Stomach (tissue), 9 donors: ENCODE measurements around the gene SOWAHA. TPM values are rescaled to one million over a fixed set of nuclear protein-coding genes. Genes with fewer than 3 reads are reported as not detected.

ENCODE experiments used
- DNase-seq, 2 donors: peaks; one replicate each; pipeline versions ENCODE4 v3.0.0 to v3.0.0-alpha.2; 2013 to 2019
- H3K27ac ChIP-seq, 5 donors: fragments of 200-600 bp in 4 of 5; sonication (generic) in 4 of 5; one replicate each; pipeline ENCODE4 v1.5.1; 2013 to 2019; ENCODE audit warnings: mild to moderate bottlenecking in 1 of 5, moderate library complexity in 1 of 5
- H3K27me3 ChIP-seq, 3 donors: fragments of 200-600 bp; sonication (generic); one replicate each; pipeline ENCODE4 v1.5.1; 2017 to 2019; ENCODE audit warnings: mixed run types in 1 of 3
- H3K36me3 ChIP-seq, 4 donors: fragments of 200-600 bp; sonication (generic); 1 replicate in 3 of 4; 2 replicates in 1 of 4; pipeline ENCODE4 v1.5.1; 2016 to 2019
- H3K4me1 ChIP-seq, 4 donors: fragments of 200-600 bp; sonication (generic); one replicate each; pipeline ENCODE4 v1.5.1; 2016 to 2019
- H3K4me3 ChIP-seq, 4 donors: fragments of 200-600 bp; sonication (generic) in 3 of 4; one replicate each; pipeline ENCODE4 v1.5.1; 2016 to 2019; ENCODE audit warnings: mild to moderate bottlenecking in 1 of 4
- H3K9me3 ChIP-seq, 4 donors: fragments of 200-600 bp; sonication (generic); one replicate each; pipeline ENCODE4 v1.5.1; 2016 to 2019
- EP300 ChIP-seq: sonication (generic); formaldehyde crosslinking; IDR thresholded peaks from one replicate; pipeline ENCODE4 v1.6.1; 2017; ENCODE audit warnings: antibody characterized with exemption
- POLR2A ChIP-seq, 4 donors: fragments of 450-650 bp; IDR thresholded peaks; one replicate each; pipeline ENCODE4 v1.6.1; 2016; ENCODE audit warnings: antibody characterized with exemption in 4 of 4, control low read depth in 2 of 4, mild to moderate bottlenecking in 1 of 4, moderate library complexity in 1 of 4
- POLR2AphosphoS5 ChIP-seq, 3 donors: sonication (generic); formaldehyde crosslinking; IDR thresholded peaks; one replicate each; pipeline ENCODE4 v1.6.1; 2016; ENCODE audit warnings: antibody characterized with exemption in 3 of 3
- WGBS, 5 donors: extraction: QIAGEN DNeasy Blood & Tissue Kit in 3 of 5; methylation state at CpG; one replicate each; pipeline versions ENCODE4 v1.1.5 to v1.1.7; 2013 to 2018; 5-methylcytosine and 5-hydroxymethylcytosine counted together
- intact Hi-C: fragments of 100-400 bp; cut with DNase I; formaldehyde crosslinking; loops from one replicate; pipeline ENCODE4 v1.15.1; 2023; ENCODE audit warnings: low total_unique reads
- polyA plus RNA-seq, 3 donors: library from polyadenylated mRNA; stranded (reverse); fragments of 200-250 nt; gene quantifications; one replicate each; pipeline ENCODE4 v1.2.3, GENCODE V29; 2013
- small RNA-seq, 4 donors: library from RNA; depleted of rRNA; stranded (forward); fragments of <200 nt; gene quantifications; one replicate each; pipeline ENCODE3, GENCODE V24; 2016
- total RNA-seq, 5 donors: library from RNA; depleted of rRNA; stranded (reverse); fragments of >200 nt; gene quantifications; one replicate each; pipeline versions ENCODE4 v1.1.0 to v1.2.3, GENCODE V29; 2014 to 2016
- TF ChIP-seq, protein P1 (sequence below), 7 experiments: fragments of 450-650 bp in 4 of 7; fragments of 200-600 bp in 3 of 7; sonication (generic) in 3 of 7; IDR thresholded peaks; one replicate each; pipeline ENCODE4 v1.5.1; 2016 to 2019; ENCODE audit warnings: antibody characterized with exemption in 7 of 7, control low read depth in 2 of 7, mild to moderate bottlenecking in 1 of 7
- donor health status: healthy with polysubstance abuse.
- donor health status: Bipolar disorder and iron deficiency.
- donor health status: healthy.

Gene SOWAHA
- total and polyA plus RNA-seq, 8 donors: 2.4 to 91.8 (median 6.8) TPM; not detected in 1

DNA sequence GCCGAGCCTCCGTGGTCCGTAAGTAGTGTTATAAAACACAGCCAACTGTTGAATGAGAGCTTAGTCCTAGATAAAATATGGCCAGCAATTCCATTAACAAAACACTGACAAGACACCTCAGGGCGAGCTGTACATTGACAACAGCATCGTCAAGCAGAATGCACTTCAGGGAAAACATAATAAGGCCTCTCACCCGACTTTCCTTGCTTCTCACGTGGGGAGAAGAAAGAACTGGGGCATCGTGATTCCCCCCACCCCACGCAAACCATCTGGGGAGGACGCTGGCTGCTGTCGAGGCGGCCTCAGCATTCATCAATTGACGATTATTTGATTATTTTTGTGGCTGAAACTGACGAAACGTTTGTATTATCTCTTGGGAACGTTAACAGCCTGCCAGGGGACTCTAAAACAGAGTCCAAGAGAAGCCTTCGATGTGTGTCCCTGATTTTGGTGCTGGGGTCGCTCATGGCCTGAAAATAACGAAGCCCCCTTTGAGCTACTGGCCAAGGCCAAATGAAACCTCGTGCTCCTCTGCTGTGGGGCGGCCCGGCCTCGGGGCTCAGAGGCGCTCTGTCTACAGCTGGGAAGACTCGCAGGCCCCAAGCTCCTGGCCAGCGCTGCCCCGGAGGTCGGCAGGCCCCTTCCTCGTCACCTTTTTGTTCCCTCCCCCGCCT, 52.7 kb downstream of the SOWAHA start:
- Histone ChIP-seq H3K36me3 (peaks cover 18 to 34% (median 33%) of the 10 kb centered on the region in 4 donors), H3K4me3 (peak overlapping the region; percentile 64 to 94 (median 80)), H3K27me3 (no peaks in the 10 kb centered on the region), H3K9me3 (no peaks in the 10 kb centered on the region), H3K27ac (peak overlapping the region; percentile 90 to 95 (median 93)), H3K4me1 (peaks cover 12 to 35% (median 21%) of the 10 kb centered on the region in 4 donors)
- TF ChIP-seq, protein P1, sequence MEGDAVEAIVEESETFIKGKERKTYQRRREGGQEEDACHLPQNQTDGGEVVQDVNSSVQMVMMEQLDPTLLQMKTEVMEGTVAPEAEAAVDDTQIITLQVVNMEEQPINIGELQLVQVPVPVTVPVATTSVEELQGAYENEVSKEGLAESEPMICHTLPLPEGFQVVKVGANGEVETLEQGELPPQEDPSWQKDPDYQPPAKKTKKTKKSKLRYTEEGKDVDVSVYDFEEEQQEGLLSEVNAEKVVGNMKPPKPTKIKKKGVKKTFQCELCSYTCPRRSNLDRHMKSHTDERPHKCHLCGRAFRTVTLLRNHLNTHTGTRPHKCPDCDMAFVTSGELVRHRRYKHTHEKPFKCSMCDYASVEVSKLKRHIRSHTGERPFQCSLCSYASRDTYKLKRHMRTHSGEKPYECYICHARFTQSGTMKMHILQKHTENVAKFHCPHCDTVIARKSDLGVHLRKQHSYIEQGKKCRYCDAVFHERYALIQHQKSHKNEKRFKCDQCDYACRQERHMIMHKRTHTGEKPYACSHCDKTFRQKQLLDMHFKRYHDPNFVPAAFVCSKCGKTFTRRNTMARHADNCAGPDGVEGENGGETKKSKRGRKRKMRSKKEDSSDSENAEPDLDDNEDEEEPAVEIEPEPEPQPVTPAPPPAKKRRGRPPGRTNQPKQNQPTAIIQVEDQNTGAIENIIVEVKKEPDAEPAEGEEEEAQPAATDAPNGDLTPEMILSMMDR (IDR thresholded peaks at IDR 0.05): no peak
- TF ChIP-seq EP300 (no peak), POLR2A (IDR thresholded peaks at IDR 0.05) (no peak), POLR2AphosphoS5 (IDR thresholded peaks at IDR 0.05) (no peak)
- WGBS, 5 donors: 30 to 34% (median 32%) methylated on average over 30 of the region's 30 CpGs
- intact Hi-C loops: no loop called here
- DNase-seq: no peak

Small RNA genes lying within 50 kb of the gene (small RNA-seq; reads per million reads assigned to genes)
- gene RNA5SP192: 0 reads per million in 4 donors

Other genes with a start within 250 kb of the SOWAHA start
- under 1 TPM in 1 of 5 donors, not detected in 4; 0.55 TPM for gene IL13, start 155.1 kb upstream of the SOWAHA start, total RNA-seq
- gene IL13, start 155.1 kb upstream of the SOWAHA start, polyA plus RNA-seq: not detected
- not detected for gene IL4, start 139.3 kb upstream of the SOWAHA start, total RNA-seq
- not detected for gene IL4, start 139.3 kb upstream of the SOWAHA start, polyA plus RNA-seq
- 10 to 100 TPM in 1 of 5 donors, 1 to 10 TPM in 3, under 1 TPM in 1; 0.58 to 19.3 (median 8.5) TPM for gene KIF3A, start 75.8 kb upstream of the SOWAHA start, total RNA-seq
- gene KIF3A, start 75.8 kb upstream of the SOWAHA start, polyA plus RNA-seq: 1 to 10 TPM; 1.5 to 3.8 (median 2.1) TPM
- gene CCNI2, start 65.9 kb upstream of the SOWAHA start, total RNA-seq: 10 to 100 TPM in 2 of 5 donors, under 1 TPM in 1, not detected in 2; 0.92 to 56.7 (median 34.5) TPM
- 1 to 10 TPM in 2 of 3 donors, under 1 TPM in 1; 0.46 to 1.9 (median 1.3) TPM for gene CCNI2, start 65.9 kb upstream of the SOWAHA start, polyA plus RNA-seq
- 10 to 100 TPM; 18.5 to 47.3 (median 36.2) TPM for gene SEPTIN8, start 36.1 kb upstream of the SOWAHA start, total RNA-seq
- gene SEPTIN8, start 36.1 kb upstream of the SOWAHA start, polyA plus RNA-seq: 10 to 100 TPM; 15.5 to 28.4 (median 27.4) TPM
- gene SHROOM1, start 17.3 kb downstream of the SOWAHA start, total RNA-seq: 100 to 1,000 TPM in 1 of 5 donors, 10 to 100 TPM in 3, 1 to 10 TPM in 1; 5.3 to 264 (median 48.7) TPM
- 10 to 100 TPM in 1 of 3 donors, 1 to 10 TPM in 2; 7.5 to 12.8 (median 9.6) TPM for gene SHROOM1, start 17.3 kb downstream of the SOWAHA start, polyA plus RNA-seq
- gene GDF9, start 53.2 kb downstream of the SOWAHA start, total RNA-seq: 1 to 10 TPM in 2 of 5 donors, not detected in 3; 1.2 to 4.4 TPM
- 1 to 10 TPM in 1 of 3 donors, under 1 TPM in 1, not detected in 1; 0.25 to 1.1 TPM for gene GDF9, start 53.2 kb downstream of the SOWAHA start, polyA plus RNA-seq
- 100 to 1,000 TPM in 2 of 5 donors, 10 to 100 TPM in 3; 66.5 to 173 (median 83.4) TPM for gene UQCRQ, start 53.3 kb downstream of the SOWAHA start, total RNA-seq
- gene UQCRQ, start 53.3 kb downstream of the SOWAHA start, polyA plus RNA-seq: 100 to 1,000 TPM; 470 to 603 (median 499) TPM
- gene LEAP2, start 60.4 kb downstream of the SOWAHA start, total RNA-seq: 1 to 10 TPM in 2 of 5 donors, under 1 TPM in 1, not detected in 2; 0.92 to 2.3 (median 1.3) TPM
- gene LEAP2, start 60.4 kb downstream of the SOWAHA start, polyA plus RNA-seq: 1 to 10 TPM; 1.4 to 2.2 (median 1.4) TPM
- gene AFF4, start 150.3 kb downstream of the SOWAHA start, total RNA-seq: 100 to 1,000 TPM in 2 of 5 donors, 10 to 100 TPM in 3; 15.9 to 133 (median 99.1) TPM
- gene AFF4, start 150.3 kb downstream of the SOWAHA start, polyA plus RNA-seq: 10 to 100 TPM in 1 of 3 donors, 1 to 10 TPM in 2; 7.0 to 18.3 (median 9.4) TPM
- 10 to 100 TPM in 1 of 5 donors, 1 to 10 TPM in 3, under 1 TPM in 1; 0.29 to 16.5 (median 6.4) TPM for gene ZCCHC10, start 213.2 kb downstream of the SOWAHA start, total RNA-seq
- gene ZCCHC10, start 213.2 kb downstream of the SOWAHA start, polyA plus RNA-seq: 10 to 100 TPM; 21.3 to 45.1 (median 23.3) TPM
- 10 to 100 TPM; 21.6 to 79.1 (median 48.8) TPM for gene HSPA4, start 238.7 kb downstream of the SOWAHA start, total RNA-seq
- 10 to 100 TPM; 29.3 to 44.5 (median 29.9) TPM for gene HSPA4, start 238.7 kb downstream of the SOWAHA start, polyA plus RNA-seq